Activated T-helper 2 cell treated with anti-CD3 and anti-CD28 coated beads, Interferon-gamma antibody, Interleukin-2, Interleukin-4, amounts not matched to agents 10 μg/mL and 5 μg/mL and 100 μg/mL, durations not matched to agents 14 hours and 24 hours and 36 hours (primary cell): ENCODE measurements around the gene SPATS2L. TPM values are rescaled to one million over a fixed set of nuclear protein-coding genes. Genes with fewer than 3 reads are reported as not detected.

Experiments used
- DNase-seq: peaks from one replicate; pipeline ENCODE4 v3.0.0; 2021; ENCODE audit warnings: low spot score
- H3K27ac Mint-ChIP-seq: one replicate; pipeline ENCODE4 v1.8.0; 2021; ENCODE audit warnings: mixed read lengths
- H3K27me3 Mint-ChIP-seq: one replicate; pipeline ENCODE4 v1.8.0; 2021; ENCODE audit warnings: low read depth, mixed read lengths
- H3K36me3 Mint-ChIP-seq: one replicate; pipeline ENCODE4 v1.8.0; 2021; ENCODE audit warnings: low read depth, mixed read lengths
- H3K4me1 Mint-ChIP-seq: one replicate; pipeline ENCODE4 v1.8.0; 2021; ENCODE audit warnings: low read depth, mixed read lengths
- H3K4me3 Mint-ChIP-seq: one replicate; pipeline ENCODE4 v1.8.0; 2021; ENCODE audit warnings: low read depth, mild to moderate bottlenecking, moderate library complexity, mixed read lengths
- H3K9me3 Mint-ChIP-seq: one replicate; pipeline ENCODE4 v1.8.0; 2021; ENCODE audit warnings: mixed read lengths
- intact Hi-C: fragments of 100-400 bp; cut with micrococcal nuclease; formaldehyde crosslinking; loops from one replicate; pipeline ENCODE4 v1.15.1; 2023
- total RNA-seq: library from RNA; stranded (reverse); gene quantifications from 2 replicates; pipeline ENCODE4 v1.2.3, GENCODE V29; 2022

Gene SPATS2L
- total RNA-seq, 1 donor from 2014 or later, result 62.2 TPM

DNA sequence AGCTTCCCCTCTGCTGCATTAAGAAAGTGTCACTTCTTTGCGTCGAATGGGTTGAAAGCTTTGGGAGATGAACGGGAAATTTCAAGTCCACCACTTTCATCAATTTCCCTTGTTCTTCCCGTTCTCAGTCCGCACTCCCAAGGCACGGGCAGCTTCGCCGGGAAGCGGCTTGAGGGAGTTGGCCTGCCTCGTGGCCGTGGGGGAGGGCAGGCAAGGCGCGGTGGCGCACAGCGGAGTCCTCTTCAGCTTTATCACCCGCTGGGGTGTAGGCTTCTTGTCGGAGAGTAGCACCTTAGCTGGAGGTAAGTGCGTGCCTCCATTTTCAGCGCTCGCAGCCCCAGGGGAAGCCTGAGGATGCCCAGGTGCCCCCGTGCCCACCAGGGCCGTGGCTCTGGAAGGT is 183.5 kb downstream of the SPATS2L start:
- Mint-ChIP-seq H3K27ac (no peak overlapping the region), H3K27me3 (no peaks in the 10 kb centered on the region), H3K9me3 (no peaks in the 10 kb centered on the region), H3K4me1 (peaks cover 7% of the 10 kb centered on the region), H3K4me3 (no peak overlapping the region), H3K36me3 (peaks cover 53% of the 10 kb centered on the region)
- DNase-seq, result no peak
- intact Hi-C loops, result no loop called here

DNA sequence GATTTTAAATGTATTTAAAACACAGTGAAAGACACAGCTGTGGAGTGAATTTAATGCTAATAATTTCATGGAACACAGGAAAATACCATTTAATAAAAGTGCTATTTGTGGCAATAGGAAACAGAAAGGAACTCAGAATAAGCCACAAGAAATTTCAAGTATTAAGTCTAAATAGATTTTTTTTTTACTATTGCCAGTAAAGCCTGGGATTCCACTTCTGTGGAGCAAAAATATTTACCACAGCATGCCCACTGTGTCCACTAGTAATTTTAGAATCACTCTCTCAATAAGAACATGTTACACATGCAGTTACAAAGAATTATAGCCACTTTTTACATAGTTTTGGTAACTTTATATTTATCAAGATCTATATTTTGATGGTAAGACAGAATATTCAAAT is 186.2 kb downstream of the SPATS2L start:
- H3K27me3 Mint-ChIP-seq, result no peaks in the 10 kb centered on the region
- DNase-seq, result no peak
- H3K4me3 Mint-ChIP-seq, result no peak overlapping the region
- H3K36me3 Mint-ChIP-seq, result peaks cover 66% of the 10 kb centered on the region
- H3K4me1 Mint-ChIP-seq, result no peaks in the 10 kb centered on the region
- H3K9me3 Mint-ChIP-seq, result no peaks in the 10 kb centered on the region
- H3K27ac Mint-ChIP-seq, result no peak overlapping the region
- intact Hi-C loops, result no loop called here

DNA sequence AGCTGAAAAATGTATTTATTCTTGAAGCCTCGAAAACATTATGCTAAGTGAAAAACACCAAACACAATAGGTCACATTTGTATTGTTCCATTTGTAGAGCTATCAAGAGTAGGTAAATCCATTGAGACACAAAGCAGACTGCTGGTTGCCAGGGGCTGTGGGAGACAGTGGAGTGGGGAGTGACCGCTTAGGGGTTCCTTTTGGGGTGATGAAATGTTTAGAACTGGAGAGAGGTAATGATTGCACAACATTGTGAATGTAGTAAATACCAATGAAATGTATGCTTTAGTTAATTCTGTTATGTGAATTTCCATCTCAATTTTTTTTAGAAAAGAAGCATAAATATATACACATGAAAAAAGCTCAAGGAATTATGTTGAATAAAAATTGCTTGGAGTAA is 187.6 kb downstream of the SPATS2L start:
- Mint-ChIP-seq H3K36me3 (peaks cover 76% of the 10 kb centered on the region), H3K27me3 (no peaks in the 10 kb centered on the region), H3K9me3 (no peaks in the 10 kb centered on the region), H3K27ac (no peak overlapping the region), H3K4me3 (no peak overlapping the region), H3K4me1 (no peaks in the 10 kb centered on the region)
- no peak for DNase-seq
- intact Hi-C loops, result no loop called here

DNA sequence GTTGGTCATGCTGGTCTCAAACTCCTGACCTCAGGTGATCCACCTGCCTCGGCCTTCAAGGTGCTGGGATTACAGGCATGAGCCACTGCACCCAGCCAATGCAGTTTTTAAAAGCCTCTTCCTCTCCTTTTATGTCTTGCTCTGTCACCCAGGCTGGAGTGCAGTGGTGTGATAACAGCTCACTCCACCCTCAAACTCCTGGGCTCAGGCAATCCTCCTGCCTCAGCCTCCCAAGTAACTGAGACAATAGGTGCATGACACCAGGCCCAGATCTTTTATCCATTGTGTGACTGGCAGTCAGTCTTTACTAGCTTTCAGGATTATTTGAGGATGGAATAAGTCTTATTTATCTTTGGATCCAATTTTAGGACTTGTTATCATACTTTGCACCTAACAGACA is 190.2 kb downstream of the SPATS2L start:
- Mint-ChIP-seq H3K36me3 (peaks cover 60% of the 10 kb centered on the region), H3K27me3 (no peaks in the 10 kb centered on the region), H3K4me3 (no peak overlapping the region), H3K9me3 (no peaks in the 10 kb centered on the region), H3K27ac (no peak overlapping the region), H3K4me1 (peaks cover 2% of the 10 kb centered on the region)
- intact Hi-C loops, result no loop called here
- no peak for DNase-seq

DNA sequence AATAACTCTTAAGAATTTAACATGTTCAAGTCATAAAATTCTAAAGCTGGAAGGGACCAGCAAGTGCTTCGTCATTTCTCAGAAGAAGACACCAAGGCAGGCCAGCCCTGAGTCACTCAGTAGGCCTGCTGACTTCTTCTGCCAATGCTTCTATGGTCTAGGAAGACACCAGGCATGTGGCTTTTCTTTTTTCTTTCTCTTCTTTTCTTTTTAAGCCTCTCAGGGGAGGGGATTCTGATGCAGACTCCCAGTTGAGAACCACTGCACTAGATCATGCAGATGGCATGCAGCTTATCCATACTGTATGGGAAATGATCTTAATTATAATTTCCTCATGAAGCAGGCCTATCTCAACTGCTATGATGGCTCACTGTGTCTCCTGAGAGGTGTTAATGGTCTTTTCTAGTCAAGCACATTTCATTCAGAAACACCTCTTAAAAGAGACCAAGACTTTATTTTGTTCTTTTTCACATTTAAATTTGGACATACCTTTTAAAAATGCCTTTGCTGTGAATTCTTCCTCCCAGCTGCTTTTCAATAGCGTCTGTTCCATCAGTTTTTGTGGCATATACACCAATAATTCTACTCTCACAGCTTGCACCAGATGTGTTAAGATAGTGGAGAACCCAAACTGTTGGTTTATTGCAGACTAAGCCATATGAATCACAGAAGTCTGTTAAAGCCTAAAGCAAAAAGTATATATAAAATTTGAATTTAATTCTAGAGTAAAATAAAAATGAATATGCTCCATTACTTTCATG is 192.1 kb downstream of the SPATS2L start:
- Mint-ChIP-seq H3K4me1 (peaks cover 3% of the 10 kb centered on the region), H3K4me3 (no peak overlapping the region), H3K36me3 (peaks cover 58% of the 10 kb centered on the region), H3K27ac (no peak overlapping the region), H3K9me3 (peaks cover 5% of the 10 kb centered on the region), H3K27me3 (no peaks in the 10 kb centered on the region)
- intact Hi-C loops, result no loop called here
- no peak for DNase-seq

DNA sequence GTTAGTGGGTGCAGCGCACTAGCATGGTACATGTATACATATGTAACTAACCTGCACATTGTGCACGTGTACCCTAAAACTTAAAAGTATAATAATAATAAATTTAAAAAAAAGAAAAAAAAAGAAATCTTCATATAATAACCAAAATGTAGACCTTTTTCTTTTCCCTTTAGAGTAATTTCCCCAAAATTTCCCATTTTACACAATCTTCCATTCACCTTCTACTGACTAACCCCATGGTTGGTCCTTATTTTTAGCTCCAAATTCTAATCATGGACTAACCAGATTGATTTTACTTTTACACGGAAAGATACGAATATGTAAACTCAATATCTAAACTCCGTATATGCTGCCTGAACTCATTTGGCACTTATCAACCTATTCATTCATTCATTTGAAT is 195.7 kb downstream of the SPATS2L start:
- H3K4me1 Mint-ChIP-seq, result peaks cover 3% of the 10 kb centered on the region
- peaks cover 52% of the 10 kb centered on the region for H3K36me3 Mint-ChIP-seq
- intact Hi-C loops, result no loop called here
- H3K27me3 Mint-ChIP-seq, result no peaks in the 10 kb centered on the region
- DNase-seq, result no peak
- peaks cover 5% of the 10 kb centered on the region for H3K9me3 Mint-ChIP-seq
- H3K4me3 Mint-ChIP-seq, result no peak overlapping the region
- H3K27ac Mint-ChIP-seq, result no peak overlapping the region

DNA sequence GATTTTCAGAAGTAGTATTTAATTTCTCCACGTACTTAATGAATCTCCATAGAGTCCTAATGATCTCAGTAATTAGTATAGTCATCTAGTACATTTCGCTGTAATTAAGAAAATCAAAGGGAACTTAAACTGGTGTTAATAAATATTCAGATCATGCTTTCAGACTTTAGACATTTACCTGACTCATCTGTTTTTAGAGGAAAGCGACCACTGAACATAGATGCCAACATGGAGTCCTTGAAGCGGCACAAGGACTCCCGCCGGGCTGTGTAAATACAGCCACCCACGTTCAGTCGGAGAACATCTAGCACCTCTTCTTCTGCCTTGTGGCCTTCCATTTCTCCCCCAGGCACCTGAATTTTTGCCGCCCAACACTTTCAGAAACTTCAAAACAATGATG is 200.2 kb downstream of the SPATS2L start:
- no peak for DNase-seq
- peaks cover 35% of the 10 kb centered on the region for H3K36me3 Mint-ChIP-seq

DNA sequence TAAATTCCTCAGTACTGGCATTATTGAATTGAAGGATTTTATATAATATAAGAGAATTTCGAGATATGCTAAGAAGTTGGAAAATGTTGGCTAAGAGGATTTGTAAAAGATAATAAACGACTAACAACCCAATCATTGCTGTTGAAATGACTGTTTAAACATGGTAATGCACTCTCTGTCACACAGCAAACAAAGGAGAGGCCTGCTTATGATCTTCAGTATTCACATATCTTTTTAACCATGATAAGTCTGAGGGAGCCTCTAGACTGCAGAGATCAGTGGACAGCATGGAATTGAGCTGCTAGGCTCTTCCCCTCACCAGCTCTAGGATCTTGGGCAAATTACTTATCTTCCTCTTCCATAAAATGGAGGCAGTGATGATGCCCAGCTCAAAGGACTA is 200.7 kb downstream of the SPATS2L start:
- no peak for DNase-seq
- Mint-ChIP-seq H3K9me3 (peaks cover 3% of the 10 kb centered on the region), H3K27ac (no peak overlapping the region), H3K4me3 (no peak overlapping the region), H3K36me3 (peaks cover 31% of the 10 kb centered on the region), H3K4me1 (peaks cover 13% of the 10 kb centered on the region), H3K27me3 (no peaks in the 10 kb centered on the region)
- intact Hi-C loops, result no loop called here

More for the DNA sequence above, 200.2 kb downstream of the SPATS2L start:
- intact Hi-C loops, result no loop called here
- Mint-ChIP-seq H3K4me3 (no peak overlapping the region), H3K27me3 (no peaks in the 10 kb centered on the region), H3K4me1 (peaks cover 13% of the 10 kb centered on the region), H3K9me3 (peaks cover 5% of the 10 kb centered on the region), H3K27ac (no peak overlapping the region)

DNA sequence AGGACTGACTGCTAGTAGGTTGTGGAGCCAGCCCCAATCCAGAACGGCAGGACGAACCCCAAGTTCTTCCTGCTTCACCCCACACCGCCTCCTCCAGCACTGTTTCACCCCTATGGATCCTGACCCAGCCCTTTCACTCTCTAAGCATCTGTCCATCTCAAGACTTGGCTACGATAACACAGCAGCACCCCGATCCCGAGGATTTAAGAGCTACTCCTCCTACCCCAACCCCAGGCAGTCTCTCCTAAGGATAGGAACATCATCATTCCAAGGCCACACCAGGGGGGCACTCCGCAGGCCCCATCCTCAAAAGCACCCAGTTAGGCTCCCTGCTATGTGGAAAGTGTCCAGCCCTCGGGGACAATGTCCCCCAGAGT is 202.7 kb downstream of the SPATS2L start:
- intact Hi-C loops, result no loop called here
- DNase-seq, result no peak
- H3K4me1 Mint-ChIP-seq, result peaks cover 11% of the 10 kb centered on the region

DNA sequence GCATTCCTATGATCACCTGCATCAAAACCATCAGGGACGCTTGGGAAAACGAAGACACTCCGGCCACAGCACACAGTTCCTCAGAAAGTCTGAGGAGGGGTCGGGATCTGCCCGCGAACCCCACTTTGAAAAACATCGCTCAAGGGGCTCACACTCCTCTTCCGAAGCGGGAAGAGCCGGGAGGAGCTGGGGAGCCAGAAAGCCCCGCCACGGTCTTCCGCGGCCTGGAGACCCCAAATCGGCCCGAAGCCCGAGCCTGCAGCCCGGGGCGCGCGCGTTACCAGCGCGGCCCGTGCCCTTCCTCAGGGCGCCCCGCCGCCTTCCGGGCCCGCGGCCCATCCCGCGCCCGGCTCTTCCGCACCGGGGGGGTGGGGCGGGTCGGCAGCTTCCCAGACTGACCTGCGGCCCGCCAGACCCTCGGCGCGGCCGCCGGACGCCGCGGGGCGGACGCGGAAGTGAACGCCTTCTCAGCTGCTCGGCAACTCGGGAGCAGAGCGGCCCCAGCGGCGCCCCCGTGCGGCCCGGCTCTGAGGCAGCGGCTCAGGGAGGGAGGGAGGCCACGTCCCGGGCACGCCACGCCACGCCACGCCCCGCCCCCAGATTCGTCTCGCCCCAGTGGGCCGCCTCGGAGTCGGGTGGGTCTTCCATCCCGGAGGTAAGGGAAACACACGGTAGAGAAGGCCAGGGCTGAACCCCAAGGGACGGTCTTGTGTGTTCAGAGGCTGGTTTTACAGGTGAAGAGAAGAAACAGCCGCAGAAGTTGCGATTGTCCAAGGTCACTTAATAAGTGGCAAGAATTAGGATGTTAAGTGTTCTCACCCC is 203.3 kb downstream of the SPATS2L start, which contains the start of gene KCTD18:
Gene KCTD18 (minus strand): TSS at position 457 of the 822 bp plus-strand sequence. CDS start 3,052 bp downstream, outside the sequence.
- Mint-ChIP-seq H3K27ac (peak within 1 kb of the TSS; percentile 77), H3K27me3 (no peaks in the 10 kb centered on the region), H3K4me3 (peak within 1 kb of the TSS; percentile 91), H3K9me3 (no peaks in the 10 kb centered on the region), H3K36me3 (peaks cover 15% of the 10 kb centered on the region), H3K4me1 (peaks cover 11% of the 10 kb centered on the region)
- intact Hi-C loops, result loop anchor here (1.0 to 5.0 kb wide), 2 partner anchors 16 to 192 kb away; partner anchors contain the start of gene SGO2
- DNase-seq, result peak; percentile 87

More for the DNA sequence above, 202.7 kb downstream of the SPATS2L start:
- peak overlapping the region; percentile 77 for H3K27ac Mint-ChIP-seq
- peaks cover 18% of the 10 kb centered on the region for H3K36me3 Mint-ChIP-seq
- peak overlapping the region; percentile 91 for H3K4me3 Mint-ChIP-seq
- no peaks in the 10 kb centered on the region for H3K27me3 Mint-ChIP-seq
- H3K9me3 Mint-ChIP-seq, result no peaks in the 10 kb centered on the region

DNA sequence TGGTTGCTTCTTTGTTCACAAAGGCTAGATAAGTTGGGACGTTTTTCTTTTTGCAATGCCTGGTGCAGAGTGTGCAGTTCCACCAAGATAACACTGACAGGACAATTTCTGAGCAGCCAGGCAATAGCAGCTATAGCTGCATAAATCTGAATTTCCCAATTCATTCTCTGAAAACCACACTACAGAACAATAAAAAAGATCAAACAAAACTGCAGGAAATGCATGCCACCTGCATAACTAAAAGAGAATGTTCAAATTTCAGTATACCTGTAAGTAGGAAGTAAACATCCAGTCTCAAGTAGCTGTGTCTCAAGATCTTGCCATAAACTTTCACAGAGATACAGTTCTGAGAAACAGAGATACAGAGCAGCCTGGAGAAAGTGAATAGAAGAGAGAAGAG is 208.7 kb downstream of the SPATS2L start:
- intact Hi-C loops, result no loop called here

DNA sequence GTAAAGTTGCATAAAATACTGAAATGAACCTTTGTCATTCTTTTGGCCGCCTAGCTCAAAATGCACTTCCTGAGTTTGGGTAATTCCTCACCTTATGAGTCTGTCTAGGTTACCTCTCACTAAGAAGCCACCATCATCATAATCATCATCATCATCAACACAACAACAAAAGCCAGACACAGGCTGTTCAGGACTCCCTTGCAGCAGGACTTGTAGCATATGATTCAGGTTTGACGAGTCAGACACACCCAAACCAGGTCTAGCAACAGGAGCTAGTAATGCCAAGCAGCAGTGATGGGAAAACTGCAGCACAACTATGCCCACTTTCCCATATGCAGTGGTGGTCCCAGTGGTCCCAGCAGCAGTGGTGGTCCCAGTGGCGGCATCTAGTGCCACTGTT is 216.7 kb downstream of the SPATS2L start:
- Mint-ChIP-seq H3K27me3 (no peaks in the 10 kb centered on the region), H3K4me1 (peaks cover 20% of the 10 kb centered on the region), H3K4me3 (no peak overlapping the region), H3K36me3 (peaks cover 5% of the 10 kb centered on the region), H3K27ac (no peak overlapping the region), H3K9me3 (peaks cover under 1% of the 10 kb centered on the region)
- intact Hi-C loops, result no loop called here
- no peak for DNase-seq

More for the DNA sequence above, 208.7 kb downstream of the SPATS2L start:
- H3K27ac Mint-ChIP-seq, result no peak overlapping the region
- H3K4me1 Mint-ChIP-seq, result peaks cover 9% of the 10 kb centered on the region
- no peak overlapping the region for H3K4me3 Mint-ChIP-seq
- H3K9me3 Mint-ChIP-seq, result peaks cover 17% of the 10 kb centered on the region
- peaks cover 3% of the 10 kb centered on the region for H3K36me3 Mint-ChIP-seq
- no peak for DNase-seq
- H3K27me3 Mint-ChIP-seq, result peaks cover 5% of the 10 kb centered on the region

DNA sequence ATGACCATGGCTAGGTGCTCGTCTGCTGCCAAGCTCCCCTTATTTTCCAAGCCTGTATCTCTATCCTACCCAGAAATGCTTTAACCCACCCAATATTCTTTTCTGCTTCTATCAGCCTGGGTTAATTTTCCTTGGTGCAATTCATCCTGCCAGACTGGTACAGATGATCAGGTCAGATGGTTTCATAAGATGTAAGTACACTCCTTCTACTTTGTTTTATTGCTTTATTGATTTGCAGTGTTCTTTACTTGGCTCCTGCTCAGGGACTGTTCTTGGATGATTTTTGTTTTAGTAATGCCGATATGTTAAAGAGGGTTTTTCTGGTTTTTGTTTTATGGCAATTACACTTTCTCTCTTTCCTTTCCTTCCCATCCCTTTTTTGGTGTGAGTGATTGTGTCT is 217.1 kb downstream of the SPATS2L start:
- intact Hi-C loops, result no loop called here
- H3K4me1 Mint-ChIP-seq, result peaks cover 25% of the 10 kb centered on the region

More for the DNA sequence above, 217.1 kb downstream of the SPATS2L start:
- H3K36me3 Mint-ChIP-seq, result peaks cover 8% of the 10 kb centered on the region
- H3K27ac Mint-ChIP-seq, result no peak overlapping the region
- no peak overlapping the region for H3K4me3 Mint-ChIP-seq
- H3K27me3 Mint-ChIP-seq, result no peaks in the 10 kb centered on the region
- H3K9me3 Mint-ChIP-seq, result no peaks in the 10 kb centered on the region
- no peak for DNase-seq
